Activated T-helper 17 cell treated with anti-CD3 and anti-CD28 coated beads, Interleukin-2, amount 50 U/mL, for 72 hours (primary cell): ENCODE measurements around the gene DRG2. TPM values are rescaled to one million over a fixed set of nuclear protein-coding genes. Genes with fewer than 3 reads are reported as not detected.

Experiments
- ATAC-seq: fragments of 150-1000 bp; cut with Tn5 transposase; replicated peaks from 2 replicates; pipeline ENCODE4 v1.10.0; 2021; ENCODE audit warnings: mild to moderate bottlenecking, moderate library complexity
- H3K27ac Mint-ChIP-seq: one replicate; pipeline ENCODE4 v1.8.0; 2022; ENCODE audit warnings: mixed read lengths
- H3K27me3 Mint-ChIP-seq: one replicate; pipeline ENCODE4 v1.8.0; 2022; ENCODE audit warnings: mixed read lengths
- H3K36me3 Mint-ChIP-seq: one replicate; pipeline ENCODE4 v1.8.0; 2022; ENCODE audit warnings: low read depth, mild to moderate bottlenecking, mixed read lengths
- H3K4me1 Mint-ChIP-seq: one replicate; pipeline ENCODE4 v1.8.0; 2022; ENCODE audit warnings: mixed read lengths
- H3K4me3 Mint-ChIP-seq: one replicate; pipeline ENCODE4 v1.8.0; 2022; ENCODE audit warnings: mild to moderate bottlenecking, mixed read lengths
- H3K9me3 Mint-ChIP-seq: one replicate; pipeline ENCODE4 v1.8.0; 2022; ENCODE audit warnings: mixed read lengths
- total RNA-seq, 2 donors: library from RNA; stranded (reverse); gene quantifications; one replicate each; pipeline ENCODE4 v1.2.3, GENCODE V29; 2022

Gene DRG2, protein sequence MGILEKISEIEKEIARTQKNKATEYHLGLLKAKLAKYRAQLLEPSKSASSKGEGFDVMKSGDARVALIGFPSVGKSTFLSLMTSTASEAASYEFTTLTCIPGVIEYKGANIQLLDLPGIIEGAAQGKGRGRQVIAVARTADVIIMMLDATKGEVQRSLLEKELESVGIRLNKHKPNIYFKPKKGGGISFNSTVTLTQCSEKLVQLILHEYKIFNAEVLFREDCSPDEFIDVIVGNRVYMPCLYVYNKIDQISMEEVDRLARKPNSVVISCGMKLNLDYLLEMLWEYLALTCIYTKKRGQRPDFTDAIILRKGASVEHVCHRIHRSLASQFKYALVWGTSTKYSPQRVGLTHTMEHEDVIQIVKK
- 10 to 100 TPM; 33.8 to 64.7 TPM for total RNA-seq

DNA sequence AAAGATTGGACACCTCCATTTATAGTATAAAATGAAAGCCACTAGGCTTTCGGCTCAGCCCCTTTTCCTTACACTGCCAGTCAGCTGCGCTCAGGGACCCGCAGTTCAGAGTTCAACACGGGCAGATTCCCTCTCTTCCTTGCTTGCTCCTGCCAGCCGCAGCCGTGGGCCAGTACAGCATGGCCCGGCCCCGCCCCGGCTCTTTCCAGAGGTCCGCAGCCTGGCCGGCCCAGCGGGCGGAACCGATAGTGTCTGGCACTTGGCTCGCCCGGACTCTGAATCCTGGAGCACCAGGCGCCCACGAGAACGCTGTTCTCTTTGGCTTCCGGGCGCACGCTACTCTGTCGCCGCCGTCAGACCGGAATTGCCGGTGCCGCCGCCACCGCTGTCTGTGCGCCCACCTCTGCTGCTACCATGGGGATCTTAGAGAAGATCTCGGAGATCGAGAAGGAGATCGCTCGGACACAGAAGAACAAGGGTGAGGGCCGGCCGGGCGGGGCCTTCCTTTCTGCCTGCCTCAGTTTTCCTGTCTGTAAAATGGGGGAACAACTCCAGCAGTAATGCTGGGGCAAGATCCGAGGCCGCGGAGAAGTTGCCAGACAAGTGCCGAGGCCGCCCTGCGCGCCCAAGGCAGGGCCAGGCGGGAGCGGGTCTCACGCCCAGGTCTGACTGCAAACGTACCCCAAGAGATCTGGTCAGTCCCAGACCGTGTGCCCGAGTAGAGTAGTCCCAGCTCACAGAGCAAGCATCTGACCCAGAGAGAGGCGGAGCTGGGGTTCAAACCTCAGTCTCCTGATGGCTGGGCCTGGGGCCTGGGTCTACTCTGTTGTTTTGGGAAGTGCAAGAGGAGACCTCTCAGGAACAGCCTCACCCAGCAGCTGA lies at the start of gene DRG2:
DRG2 (plus strand) TSS at position 339 of the 882 bp plus-strand sequence; CDS start at position 415, 76 bp downstream.
- H3K36me3 Mint-ChIP-seq, result peaks cover 28% of the 10 kb centered on the region
- peak within 1 kb of the TSS; percentile 94 for H3K4me3 Mint-ChIP-seq
- H3K27ac Mint-ChIP-seq, result peak within 1 kb of the TSS; percentile 96
- no peaks in the 10 kb centered on the region for H3K27me3 Mint-ChIP-seq
- H3K4me1 Mint-ChIP-seq, result peaks cover 17% of the 10 kb centered on the region
- no peaks in the 10 kb centered on the region for H3K9me3 Mint-ChIP-seq
- ATAC-seq, result peak; percentile 95

GRCh38 chr17:18038149-18038850 lies 49.4 kb upstream of the DRG2 start:
- Mint-ChIP-seq H3K4me3 (peak overlapping the region; percentile 87), H3K9me3 (no peaks in the 10 kb centered on the region), H3K27me3 (no peaks in the 10 kb centered on the region), H3K27ac (peak overlapping the region; percentile 91), H3K4me1 (peaks cover 30% of the 10 kb centered on the region), H3K36me3 (peaks cover 6% of the 10 kb centered on the region)
- ATAC-seq, result peak; percentile 39

DNA sequence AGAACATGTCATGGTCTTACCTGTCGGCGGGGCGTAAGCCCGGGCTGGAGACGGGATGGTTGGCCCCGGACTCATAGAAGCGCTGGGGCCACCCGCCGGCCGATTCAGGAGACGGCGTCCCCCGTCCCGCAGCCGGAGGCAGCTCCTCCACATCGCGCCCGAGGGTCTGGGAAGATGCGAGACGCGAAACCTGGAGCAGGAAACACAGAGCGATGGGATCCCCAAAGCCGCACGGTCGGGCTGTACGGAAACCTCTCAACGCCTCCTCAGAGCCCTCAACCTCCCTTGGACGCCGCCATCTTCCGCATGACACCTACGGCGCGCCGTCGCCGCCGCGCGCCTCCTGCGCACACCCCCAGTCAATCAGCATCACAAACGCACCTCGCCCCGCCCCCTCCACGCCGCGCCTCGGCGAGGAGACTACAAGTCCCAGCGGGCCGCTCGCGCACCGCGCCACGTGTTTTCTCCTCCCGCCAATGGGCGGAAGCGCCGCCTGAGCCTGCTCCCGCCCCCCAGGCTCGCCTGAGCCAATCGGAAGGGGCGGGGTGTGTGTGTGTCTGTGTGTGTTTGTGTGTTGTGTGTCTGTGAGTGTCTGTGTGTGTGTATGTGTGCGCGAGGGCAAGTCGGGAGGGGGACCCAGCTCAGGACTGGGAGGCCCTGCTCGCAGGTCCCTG lies 48.8 kb upstream of the DRG2 start, which contains the start of the genes ATPAF2 and GID4:
ATPAF2 (minus strand) TSS at position 308 of the 674 bp plus-strand sequence; CDS start at position 153, 155 bp downstream.
GID4 (plus strand) TSS at position 548 of the 674 bp plus-strand sequence; CDS start at position 605, 57 bp downstream.
- Mint-ChIP-seq H3K27ac (peak within 1 kb of the TSS; percentile 91), H3K4me1 (peaks cover 26% of the 10 kb centered on the region), H3K9me3 (no peaks in the 10 kb centered on the region), H3K4me3 (peak within 1 kb of the TSS; percentile 87), H3K27me3 (no peaks in the 10 kb centered on the region), H3K36me3 (peaks cover 6% of the 10 kb centered on the region)
- peak; percentile 94 for ATAC-seq

DNA sequence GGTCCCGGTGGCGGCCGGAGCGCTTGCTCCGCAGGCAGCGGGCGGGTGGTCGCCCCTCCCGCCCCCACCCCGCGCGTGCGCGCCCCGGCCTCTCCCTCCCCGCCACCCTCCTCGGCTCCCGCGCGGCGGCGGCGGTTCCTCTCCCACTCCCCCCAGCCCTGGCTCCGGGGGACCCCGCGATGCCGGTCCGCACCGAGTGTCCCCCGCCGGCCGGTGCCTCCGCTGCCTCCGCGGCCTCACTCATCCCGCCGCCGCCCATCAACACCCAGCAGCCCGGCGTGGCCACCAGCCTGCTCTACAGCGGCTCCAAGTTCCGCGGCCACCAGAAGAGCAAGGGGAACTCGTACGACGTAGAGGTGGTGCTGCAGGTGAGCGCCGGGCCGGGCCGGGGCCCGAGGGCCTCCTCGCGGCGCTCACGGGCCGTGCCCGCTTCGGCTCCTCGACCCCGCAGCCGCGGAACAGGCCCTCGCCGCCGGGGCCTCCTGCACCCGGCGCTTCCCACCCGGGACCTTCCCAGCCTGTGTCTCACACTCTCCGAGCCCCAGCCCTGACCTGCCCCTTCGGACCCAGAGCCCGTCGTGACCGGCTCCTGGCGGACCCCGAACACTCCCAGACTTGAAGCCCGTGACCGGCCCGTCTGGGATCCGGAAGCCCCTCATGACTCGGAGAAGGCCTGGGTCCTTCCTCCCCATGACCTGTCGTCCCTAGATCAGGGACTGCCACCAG lies 48.0 kb upstream of the DRG2 start:
- Mint-ChIP-seq H3K4me3 (peak overlapping the region; percentile 87), H3K27ac (peak overlapping the region; percentile 91), H3K4me1 (peaks cover 26% of the 10 kb centered on the region), H3K36me3 (peaks cover 6% of the 10 kb centered on the region), H3K9me3 (no peaks in the 10 kb centered on the region), H3K27me3 (no peaks in the 10 kb centered on the region)
- peak; percentile 26 for ATAC-seq

DNA sequence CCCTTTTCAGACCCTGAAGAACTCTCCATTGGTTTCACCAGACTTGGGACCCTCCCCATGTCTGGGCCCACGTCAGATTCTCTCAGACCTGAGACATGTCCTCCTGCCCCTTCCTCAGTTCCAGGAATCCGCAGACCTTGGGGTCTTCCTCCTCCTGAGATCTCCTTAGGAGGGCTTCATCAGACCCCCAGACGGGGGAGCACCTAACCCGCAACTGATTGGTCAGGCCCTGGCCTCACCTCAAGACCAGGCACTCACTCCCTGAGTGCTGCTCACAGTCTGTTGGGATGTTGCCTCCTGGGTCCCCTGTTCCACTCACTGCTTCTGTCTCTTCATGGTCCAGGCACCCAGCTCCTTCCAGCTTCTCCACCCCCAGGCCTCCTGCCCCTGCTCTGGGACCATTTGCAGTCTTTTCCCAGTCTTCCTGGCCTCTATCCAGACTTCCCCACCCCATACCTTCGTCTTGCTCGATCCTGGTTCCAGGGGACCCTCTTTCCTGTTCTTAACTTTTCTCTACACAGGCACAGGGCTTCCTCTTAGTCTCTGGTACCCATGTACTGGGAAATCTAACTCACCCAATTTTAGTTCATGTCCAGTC lies 47.4 kb upstream of the DRG2 start:
- ATAC-seq, result no peak
- Mint-ChIP-seq H3K4me1 (peaks cover 26% of the 10 kb centered on the region), H3K4me3 (peak overlapping the region; percentile 87), H3K9me3 (no peaks in the 10 kb centered on the region), H3K27ac (peak overlapping the region; percentile 80), H3K36me3 (peaks cover 7% of the 10 kb centered on the region), H3K27me3 (no peaks in the 10 kb centered on the region)

DNA sequence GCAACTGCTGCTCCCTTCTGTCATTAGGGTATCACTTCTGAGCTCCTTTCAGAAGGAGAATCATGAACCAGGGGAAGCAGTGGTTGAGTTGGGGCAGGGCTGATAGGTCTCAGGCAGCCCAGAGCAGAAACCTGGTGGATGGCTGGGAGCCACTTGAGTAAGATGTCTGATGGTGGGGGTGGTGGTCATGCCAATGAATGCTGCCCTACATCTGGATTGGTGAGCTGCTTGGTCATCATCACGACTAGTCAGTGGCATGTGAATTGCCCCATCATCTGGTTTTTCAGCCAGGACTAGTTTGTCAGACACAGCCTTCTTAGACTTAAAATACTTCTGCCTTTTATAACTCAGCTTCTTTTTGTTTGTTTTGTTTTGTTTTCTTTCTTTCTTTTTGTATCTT lies 46.0 kb upstream of the DRG2 start:
- H3K27me3 Mint-ChIP-seq, result no peaks in the 10 kb centered on the region
- peak overlapping the region; percentile 80 for H3K27ac Mint-ChIP-seq
- no peak for ATAC-seq
- peaks cover 17% of the 10 kb centered on the region for H3K36me3 Mint-ChIP-seq
- H3K4me1 Mint-ChIP-seq, result peaks cover 26% of the 10 kb centered on the region
- H3K4me3 Mint-ChIP-seq, result peak overlapping the region; percentile 87
- no peaks in the 10 kb centered on the region for H3K9me3 Mint-ChIP-seq

GRCh38 chr17:18042983-18043382 lies 44.8 kb upstream of the DRG2 start:
- Mint-ChIP-seq H3K27ac (no peak overlapping the region), H3K36me3 (peaks cover 25% of the 10 kb centered on the region), H3K4me3 (no peak overlapping the region), H3K4me1 (peaks cover 18% of the 10 kb centered on the region), H3K27me3 (no peaks in the 10 kb centered on the region), H3K9me3 (no peaks in the 10 kb centered on the region)
- ATAC-seq, result no peak

GRCh38 chr17:18043491-18043890 lies 44.3 kb upstream of the DRG2 start:
- no peak for ATAC-seq
- Mint-ChIP-seq H3K4me3 (no peak overlapping the region), H3K4me1 (peaks cover 14% of the 10 kb centered on the region), H3K36me3 (peaks cover 25% of the 10 kb centered on the region), H3K27me3 (no peaks in the 10 kb centered on the region), H3K9me3 (no peaks in the 10 kb centered on the region), H3K27ac (no peak overlapping the region)

GRCh38 chr17:18044609-18045008 lies 43.1 kb upstream of the DRG2 start:
- peaks cover 22% of the 10 kb centered on the region for H3K36me3 Mint-ChIP-seq
- no peaks in the 10 kb centered on the region for H3K9me3 Mint-ChIP-seq
- no peak for ATAC-seq
- no peak overlapping the region for H3K4me3 Mint-ChIP-seq
- peaks cover 14% of the 10 kb centered on the region for H3K4me1 Mint-ChIP-seq
- no peaks in the 10 kb centered on the region for H3K27me3 Mint-ChIP-seq
- H3K27ac Mint-ChIP-seq, result peak overlapping the region; percentile 10

DNA sequence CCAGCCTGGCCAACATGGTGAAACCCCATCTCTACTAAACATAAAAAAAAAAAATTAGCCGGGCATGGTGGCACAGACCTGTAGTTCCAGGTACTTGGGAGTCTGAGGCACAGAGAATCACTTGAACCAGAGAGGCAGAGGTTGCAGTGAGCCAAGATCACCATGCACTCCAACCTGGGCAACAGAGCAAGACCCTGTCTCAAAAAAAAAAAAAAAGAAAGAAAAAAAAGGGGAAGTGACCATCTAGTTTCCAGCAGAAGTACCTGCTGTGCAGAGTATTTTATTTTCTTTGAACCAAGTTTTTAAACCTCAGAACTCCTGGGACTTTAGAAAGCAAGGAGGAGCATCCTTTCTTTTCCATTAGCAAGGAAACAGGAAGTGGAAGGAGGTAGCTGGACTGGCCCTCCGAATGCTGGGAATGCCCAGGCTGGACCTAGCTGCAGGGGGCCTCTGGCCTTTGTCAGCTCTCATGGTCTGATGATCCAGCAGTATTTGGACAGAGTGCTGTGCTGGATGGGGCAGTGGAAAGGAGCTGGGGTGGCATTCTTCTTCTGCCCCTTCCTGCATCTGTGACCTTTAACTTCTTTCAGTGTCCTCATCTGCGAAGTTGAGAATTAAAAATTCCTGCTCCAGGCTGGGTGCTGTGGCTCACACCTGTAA lies 41.9 kb upstream of the DRG2 start:
- Mint-ChIP-seq H3K27me3 (no peaks in the 10 kb centered on the region), H3K9me3 (no peaks in the 10 kb centered on the region), H3K36me3 (peaks cover 26% of the 10 kb centered on the region), H3K4me1 (peaks cover 7% of the 10 kb centered on the region), H3K4me3 (no peak overlapping the region), H3K27ac (no peak overlapping the region)
- ATAC-seq, result no peak

DNA sequence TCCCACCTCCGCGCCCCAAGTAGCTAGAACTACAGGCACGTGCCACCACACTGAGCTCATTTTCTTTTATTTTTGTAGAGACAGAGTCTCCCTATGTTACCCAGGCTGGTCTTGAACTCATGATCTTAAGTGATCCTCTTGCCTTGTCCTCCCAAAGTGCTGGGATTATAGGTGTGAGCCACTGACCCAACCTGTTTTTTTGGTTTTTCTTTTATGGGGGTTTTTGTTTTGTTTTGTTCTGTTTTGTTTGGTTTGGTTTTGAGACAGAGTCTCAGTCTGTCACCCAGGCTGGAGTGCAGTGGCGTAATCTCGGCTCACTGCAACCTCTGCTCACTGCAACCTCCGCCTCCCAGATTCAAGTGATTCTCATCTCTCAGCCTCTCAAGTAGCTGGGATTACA lies 32.2 kb upstream of the DRG2 start:
- H3K36me3 Mint-ChIP-seq, result peaks cover 65% of the 10 kb centered on the region
- no peaks in the 10 kb centered on the region for H3K4me1 Mint-ChIP-seq
- no peak overlapping the region for H3K4me3 Mint-ChIP-seq
- H3K9me3 Mint-ChIP-seq, result no peaks in the 10 kb centered on the region
- ATAC-seq, result no peak
- no peak overlapping the region for H3K27ac Mint-ChIP-seq
- no peaks in the 10 kb centered on the region for H3K27me3 Mint-ChIP-seq

DNA sequence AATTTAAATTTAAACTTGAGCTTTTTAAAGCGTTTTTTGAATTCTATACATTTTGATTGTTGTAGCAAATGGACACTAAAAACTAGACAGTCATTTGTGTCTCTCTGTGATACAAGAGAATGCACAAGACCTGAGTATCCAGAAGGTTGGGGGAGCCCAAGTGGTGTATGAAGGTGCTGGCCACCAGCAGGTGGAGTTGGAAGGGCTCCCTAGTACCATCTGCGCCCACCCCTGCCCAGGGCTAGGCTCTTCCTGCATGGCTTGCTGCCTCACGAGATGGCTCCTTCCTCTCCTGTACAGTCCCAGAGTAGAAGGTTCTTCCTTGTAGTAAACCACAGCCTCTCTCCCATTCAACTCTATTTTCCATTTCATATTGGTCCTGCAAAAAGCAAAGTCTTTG lies 31.5 kb upstream of the DRG2 start:
- Mint-ChIP-seq H3K27me3 (no peaks in the 10 kb centered on the region), H3K36me3 (peaks cover 71% of the 10 kb centered on the region), H3K4me3 (no peak overlapping the region), H3K27ac (peak overlapping the region; percentile 54), H3K4me1 (no peaks in the 10 kb centered on the region), H3K9me3 (no peaks in the 10 kb centered on the region)
- no peak for ATAC-seq
